SH-SY5Y (cell line): ENCODE measurements around the gene MRS2.

ENCODE experiments used
- GATA2 ChIP-seq: IDR thresholded peaks from 2 replicates; pipeline ENCODE4 v1.6.1; 2011; ENCODE audit warnings: mild to moderate bottlenecking, low read depth, low read length
- GATA3 ChIP-seq: IDR thresholded peaks from 2 replicates; pipeline ENCODE4 v1.6.1; 2011; ENCODE audit warnings: low read depth, mild to moderate bottlenecking, low read length, moderate library complexity

The MRS2 gene

DNA sequence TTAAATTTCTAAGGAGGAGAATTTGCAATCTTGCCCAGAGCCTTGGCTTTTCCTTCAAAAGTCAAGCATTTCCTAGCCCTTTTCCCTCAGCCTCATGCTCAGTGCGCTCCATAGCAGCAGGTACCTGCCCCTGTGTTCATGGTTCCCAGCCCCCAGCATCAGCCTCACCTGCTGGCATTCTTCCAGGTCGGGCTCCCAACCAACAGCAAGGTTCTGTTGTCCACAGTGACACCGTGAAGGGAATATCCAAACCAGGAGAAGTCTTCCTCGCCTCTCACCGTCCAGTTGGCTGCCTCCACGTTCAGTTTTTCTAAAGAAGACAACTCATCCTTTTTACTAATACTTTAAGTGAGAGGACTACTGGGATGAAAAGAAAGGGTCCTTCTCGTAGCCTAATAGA lies 43.9 kb downstream of the MRS2 start:
- TF ChIP-seq GATA3: no peak
- no peak for TF ChIP-seq GATA2

DNA sequence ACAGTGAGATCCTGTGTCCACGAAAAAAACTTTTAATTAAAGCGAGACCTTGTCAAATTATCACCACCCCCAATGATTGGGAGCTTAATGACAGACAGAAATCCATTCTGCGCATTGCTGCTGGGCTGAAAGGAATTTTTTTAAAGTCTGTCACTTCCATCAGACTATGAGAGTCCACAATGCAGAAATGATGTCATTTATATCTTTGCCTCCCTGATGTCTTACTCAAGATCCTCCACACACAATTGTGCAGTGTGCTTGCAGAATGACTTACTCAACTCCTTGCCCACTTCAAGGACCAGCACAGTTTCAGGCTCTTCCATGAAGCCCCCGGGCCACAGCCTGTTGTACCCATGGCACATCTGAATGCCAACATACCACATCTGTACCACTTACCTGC lies 45.7 kb downstream of the MRS2 start:
- TF ChIP-seq GATA3 (no peak), GATA2 (no peak)

DNA sequence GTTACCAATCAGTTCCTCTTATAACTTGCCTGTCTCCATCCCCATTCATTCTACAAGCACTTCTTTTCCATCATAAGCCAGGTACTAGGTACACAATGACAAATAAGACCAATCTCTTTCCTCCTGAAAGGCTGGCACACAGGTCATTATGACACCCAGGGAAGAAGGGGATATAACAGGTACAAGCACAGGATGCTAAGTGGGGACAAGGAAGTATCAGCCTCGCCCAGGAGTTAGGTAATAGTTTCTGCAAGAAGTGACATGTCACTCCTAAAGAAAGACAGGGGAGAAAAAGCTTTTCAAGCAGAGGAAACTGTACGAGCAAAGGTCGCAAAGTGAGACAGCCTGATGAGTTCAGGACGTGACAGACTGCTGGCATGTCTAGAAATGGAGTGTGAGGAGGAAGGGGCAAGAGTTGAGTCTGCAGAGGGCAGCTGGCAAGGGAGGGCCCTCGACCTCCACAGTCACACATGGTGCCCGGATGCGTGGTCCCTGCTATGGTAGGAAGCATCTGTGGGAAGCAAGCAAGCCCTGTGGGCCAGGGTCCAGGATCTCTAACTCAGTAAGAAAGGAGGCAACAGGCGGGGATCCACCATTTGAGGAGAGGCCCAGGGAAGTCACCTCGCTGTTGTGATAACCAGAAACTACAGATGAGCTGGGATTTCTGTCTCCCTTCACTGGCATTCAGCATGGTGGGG lies 46.2 kb downstream of the MRS2 start:
- TF ChIP-seq GATA2: no peak
- TF ChIP-seq GATA3: no peak

DNA sequence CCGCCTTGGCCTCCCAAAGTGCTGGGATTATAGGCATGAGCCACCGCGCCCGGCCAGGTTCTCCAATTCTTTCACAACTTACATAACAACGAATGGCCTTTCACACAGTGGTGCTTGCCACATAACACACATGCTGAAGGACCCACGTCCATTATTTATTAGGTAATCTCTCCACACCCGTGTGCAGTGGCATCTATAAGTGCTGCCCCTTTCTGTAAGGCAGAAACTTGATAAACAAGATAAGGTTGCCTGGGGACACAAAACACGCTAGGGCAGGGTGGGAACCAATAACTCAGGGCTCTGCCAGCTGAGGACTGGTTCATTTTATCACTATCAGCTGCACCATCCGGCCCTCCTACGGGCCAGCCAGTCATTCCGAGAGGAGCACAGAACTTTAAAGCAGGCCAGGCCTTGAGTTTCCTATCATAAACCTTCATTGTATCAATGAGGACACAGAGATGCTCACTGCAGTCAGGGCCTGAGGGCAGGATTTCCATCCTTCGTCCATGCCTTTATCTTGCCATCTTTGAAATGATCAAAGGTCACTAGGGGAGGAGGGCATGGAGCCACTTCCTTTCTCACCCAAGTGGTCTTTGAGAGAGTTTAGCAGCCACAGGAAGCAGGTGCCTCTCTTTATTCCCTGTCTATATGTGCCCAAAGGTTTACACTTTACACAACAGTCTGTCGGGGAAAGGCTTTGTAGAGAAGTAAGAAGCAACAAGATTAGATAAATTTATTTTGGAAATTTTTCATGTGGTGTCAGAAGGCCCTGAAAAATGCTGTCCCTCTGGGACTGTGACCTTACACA lies 49.0 kb downstream of the MRS2 start:
- TF ChIP-seq GATA2: peak; percentile 55
- TF ChIP-seq GATA3: no peak

DNA sequence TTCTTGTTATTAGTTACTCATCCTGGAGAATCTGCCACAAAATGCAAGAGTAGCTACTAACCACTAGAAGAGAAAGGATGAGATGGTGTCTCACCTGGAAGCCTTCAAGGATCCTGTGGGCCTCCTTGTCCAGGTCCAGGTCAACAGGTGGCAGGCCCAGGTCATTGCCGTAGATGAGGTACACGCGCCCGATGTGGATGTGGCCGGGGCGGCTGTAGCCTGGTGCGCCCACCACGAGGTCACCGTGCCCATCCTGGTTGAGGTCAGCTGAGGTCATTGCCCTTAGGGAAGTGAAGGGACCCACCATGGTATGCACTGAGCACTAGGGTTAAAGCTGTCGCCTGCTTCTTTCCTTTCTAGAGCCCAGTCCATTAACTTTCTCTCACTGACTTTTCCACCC lies 51.2 kb downstream of the MRS2 start:
- no peak for TF ChIP-seq GATA2
- TF ChIP-seq GATA3: no peak

DNA sequence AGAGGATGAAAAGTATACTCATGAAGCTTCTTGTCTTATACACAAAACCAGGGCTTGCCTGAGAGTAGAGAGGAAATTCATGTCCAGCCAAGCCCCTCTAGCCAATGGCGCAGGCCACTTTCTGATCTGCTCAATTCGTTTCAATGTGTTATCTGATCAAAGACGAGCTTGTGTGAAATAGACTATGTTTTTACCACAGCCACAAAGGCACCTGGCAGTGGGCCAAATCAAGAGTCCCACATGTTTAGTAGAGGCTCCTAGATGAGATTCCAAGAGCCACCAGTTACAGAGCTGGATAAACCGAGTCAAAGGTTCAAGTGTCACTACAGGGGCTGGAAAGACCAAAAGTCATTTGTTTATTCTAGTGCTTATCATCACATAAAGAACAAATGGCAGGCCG lies 51.7 kb downstream of the MRS2 start:
- TF ChIP-seq GATA2 (no peak), GATA3 (no peak)

DNA sequence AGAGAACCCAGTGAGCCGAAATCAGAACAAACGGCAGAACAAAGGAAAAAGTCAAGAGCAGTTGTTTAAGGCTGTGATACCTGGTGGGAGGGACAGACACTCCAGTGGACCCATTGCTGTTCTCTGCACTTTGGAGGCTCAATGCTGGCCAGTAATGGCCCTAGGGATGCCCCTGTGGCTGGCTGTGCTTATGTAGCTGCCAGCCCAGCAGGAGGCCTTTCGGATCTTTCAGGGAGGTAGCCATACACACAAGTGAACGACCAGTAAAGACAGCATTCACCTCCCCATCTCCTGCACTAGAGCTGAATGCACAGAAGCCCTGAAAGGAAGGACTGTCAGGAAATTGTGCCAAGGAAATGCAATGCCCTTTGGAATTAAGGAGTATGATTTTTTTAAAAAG lies 52.3 kb downstream of the MRS2 start:
- TF ChIP-seq GATA3 (no peak), GATA2 (no peak)

DNA sequence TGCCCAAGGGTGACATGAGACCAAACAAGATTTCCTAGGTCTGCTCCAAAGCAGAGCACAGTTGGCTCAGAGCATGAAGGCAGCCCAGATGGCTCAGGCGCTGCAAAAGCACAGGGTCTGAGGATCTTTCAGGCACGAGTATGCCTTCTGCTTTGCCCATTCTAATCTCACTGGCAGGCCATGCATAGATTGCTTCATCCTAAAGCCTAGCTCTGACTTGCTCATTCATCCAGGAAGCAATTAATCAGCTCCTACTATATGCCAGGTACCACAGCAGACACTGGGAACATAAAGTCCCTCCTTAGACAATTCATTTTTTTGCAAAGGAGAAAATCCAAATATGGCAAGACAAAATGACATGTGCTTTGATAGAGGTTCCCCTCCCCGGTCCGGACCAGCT lies 55.4 kb downstream of the MRS2 start:
- TF ChIP-seq GATA3 (no peak), GATA2 (no peak)

DNA sequence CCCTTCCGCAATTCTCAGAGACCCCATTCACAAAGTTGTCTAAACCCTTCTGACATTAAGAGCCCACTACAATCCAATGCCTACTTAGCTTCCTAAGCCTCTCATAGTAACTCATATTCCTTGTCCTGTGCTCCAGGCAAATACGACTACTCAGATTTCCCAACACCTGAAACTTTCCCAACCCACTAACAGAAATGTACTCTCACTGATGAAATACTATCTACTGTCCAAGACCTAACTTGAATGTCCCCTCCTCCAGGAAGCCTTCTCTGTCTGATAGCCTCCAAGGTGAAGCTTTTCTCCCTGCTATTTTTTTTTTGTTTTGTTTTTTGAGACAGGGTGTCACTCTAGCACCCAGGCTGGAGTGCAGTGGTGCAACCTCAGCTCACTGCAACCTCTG lies 56.2 kb downstream of the MRS2 start:
- no peak for TF ChIP-seq GATA3
- TF ChIP-seq GATA2: no peak

DNA sequence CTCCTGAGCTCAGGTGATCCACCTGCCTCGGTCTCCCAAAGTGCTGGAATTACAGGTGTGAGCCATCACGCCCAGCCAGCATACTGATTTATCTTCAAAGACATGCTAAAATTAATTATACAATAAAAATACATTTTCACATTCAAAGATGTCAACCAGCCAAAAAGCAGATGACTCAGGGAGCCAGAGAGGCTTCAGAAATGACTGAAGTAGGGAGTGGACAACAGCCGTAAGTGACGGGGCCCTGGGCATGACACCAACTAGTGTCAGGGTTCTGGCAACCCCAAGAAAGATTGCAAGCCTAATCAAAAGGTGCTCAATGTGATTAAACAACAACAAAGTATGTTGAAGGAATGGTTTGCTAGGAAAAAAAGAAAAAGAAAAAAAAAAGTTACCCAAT lies 58.2 kb downstream of the MRS2 start:
- no peak for TF ChIP-seq GATA3
- TF ChIP-seq GATA2: no peak

DNA sequence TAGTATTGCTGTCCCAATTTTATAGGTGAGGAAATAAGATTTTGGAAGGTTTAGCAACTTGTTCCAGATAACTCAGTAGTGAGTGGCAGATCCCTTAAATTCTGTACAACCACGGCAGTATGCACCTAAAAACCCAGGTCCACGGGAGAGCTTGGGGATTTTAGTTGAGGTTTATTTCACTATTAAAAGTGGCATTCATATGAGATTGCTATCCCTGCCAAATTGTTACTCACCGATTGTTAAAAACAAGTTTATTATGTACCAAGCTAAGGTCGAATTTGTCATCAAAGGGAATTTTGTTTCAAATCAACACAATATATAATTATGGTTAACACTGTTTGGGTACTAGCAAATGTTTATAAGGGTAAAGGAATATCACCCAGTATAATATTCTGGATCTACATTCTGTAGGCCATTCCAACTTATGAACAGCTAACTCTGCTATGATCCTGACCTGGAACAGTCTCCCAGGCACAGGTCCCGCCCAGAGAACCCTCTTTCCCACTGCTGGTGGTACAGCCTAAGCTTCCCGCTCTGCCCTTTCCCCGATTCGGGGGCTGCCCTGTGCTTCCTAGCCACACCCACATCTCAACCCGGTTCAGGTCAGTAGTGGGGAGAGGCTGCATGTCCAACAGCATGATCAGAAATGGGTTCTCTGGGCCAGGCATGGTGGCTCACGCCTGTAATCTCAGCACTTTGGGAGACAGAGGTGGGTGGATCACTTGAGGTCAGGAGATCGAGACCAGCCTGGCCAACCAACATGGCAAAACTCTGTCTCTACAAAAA lies 61.7 kb downstream of the MRS2 start:
- TF ChIP-seq GATA3: no peak
- no peak for TF ChIP-seq GATA2

DNA sequence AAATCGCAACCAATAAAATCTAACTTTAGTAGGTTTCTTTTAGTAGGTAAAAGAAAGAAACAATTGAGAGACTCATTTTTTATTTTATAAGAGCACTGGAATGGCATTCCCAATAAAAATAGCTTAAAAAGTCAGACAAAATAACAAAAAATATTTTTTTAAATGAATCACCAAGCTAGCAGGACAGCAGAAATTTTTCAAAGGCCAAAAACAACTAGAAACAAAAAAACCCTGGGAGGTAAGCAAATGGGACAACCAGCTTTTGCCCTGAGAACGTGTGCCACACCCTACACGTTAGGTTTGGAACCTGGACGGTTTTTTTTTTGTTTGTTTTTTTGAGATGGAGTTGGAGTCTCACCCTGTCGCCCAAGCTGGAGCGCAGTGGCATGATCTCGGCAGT lies 67.1 kb downstream of the MRS2 start:
- no peak for TF ChIP-seq GATA3
- no peak for TF ChIP-seq GATA2

DNA sequence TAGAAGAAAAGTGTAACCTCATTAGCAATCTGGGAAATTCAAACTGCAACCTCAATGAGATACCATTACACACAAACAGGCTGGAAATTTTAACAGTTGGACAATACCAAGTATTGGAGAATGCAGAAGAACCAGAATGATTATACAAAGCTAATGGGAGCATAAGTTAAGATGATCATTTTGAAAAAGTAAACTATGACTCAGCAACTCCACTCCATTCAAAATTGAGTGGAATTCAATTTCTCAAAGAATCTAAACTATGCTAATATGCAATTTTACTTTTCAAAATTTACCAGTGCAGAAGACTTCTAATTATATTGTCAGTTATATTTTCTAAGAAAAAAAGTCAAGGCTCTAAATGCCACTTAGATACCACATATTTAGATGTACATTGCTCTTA lies 69.4 kb downstream of the MRS2 start:
- TF ChIP-seq GATA2 (no peak), GATA3 (no peak)
